Nephron progenitor cell (in vitro differentiated cells): ENCODE results near the gene GIMAP6.
"Not testable (repeated sequence)": the region's sequence is repeated elsewhere in the genome, so short reads cannot be mapped to it uniquely, and the experiment has no call there.

Experiments
- DNase-seq: peaks from one replicate; pipeline ENCODE4 v3.0.0; 2021
- H3K27ac Mint-ChIP-seq: 2 replicates; pipeline ENCODE4 v1.8.0; 2021; ENCODE audit warnings: mild to moderate bottlenecking, moderate library complexity, mixed read lengths
- H3K27me3 Mint-ChIP-seq: 2 replicates; pipeline ENCODE4 v1.8.0; 2021; ENCODE audit warnings: mild to moderate bottlenecking, low read depth, mixed read lengths; ENCODE audit not compliant: poor library complexity
- H3K36me3 Mint-ChIP-seq: 2 replicates; pipeline ENCODE4 v1.8.0; 2021; ENCODE audit warnings: low read depth, mixed read lengths
- H3K4me1 Mint-ChIP-seq: 2 replicates; pipeline ENCODE4 v1.8.0; 2021; ENCODE audit warnings: mixed read lengths
- H3K4me3 Mint-ChIP-seq: 2 replicates; pipeline ENCODE4 v1.8.0; 2021; ENCODE audit warnings: mild to moderate bottlenecking, moderate library complexity, mixed read lengths
- H3K9me3 Mint-ChIP-seq: 2 replicates; pipeline ENCODE4 v1.8.0; 2021; ENCODE audit warnings: mild to moderate bottlenecking, moderate library complexity, mixed read lengths
- CTCF ChIP-seq: fragments of 200-600 bp; sonication (generic); IDR thresholded peaks from 2 replicates; pipeline ENCODE4 v1.5.0; 2021; ENCODE audit warnings: antibody characterized with exemption

GIMAP6 gene

GRCh38 chr7:150587551-150587950, 44.6 kb downstream of the GIMAP6 start:
- no peak for TF ChIP-seq CTCF
- Mint-ChIP-seq H3K27me3 (peaks cover 16% of the 10 kb centered on the region), H3K4me1 (no peaks in the 10 kb centered on the region), H3K36me3 (no peaks in the 10 kb centered on the region), H3K4me3 (no peak overlapping the region), H3K9me3 (peaks cover 22% of the 10 kb centered on the region), H3K27ac (no peak overlapping the region)
- no peak for DNase-seq

- Mint-ChIP-seq H3K27ac (no peak overlapping the region), H3K9me3 (peaks cover 15% of the 10 kb centered on the region), H3K27me3 (peaks cover 15% of the 10 kb centered on the region), H3K4me1 (no peaks in the 10 kb centered on the region), H3K36me3 (no peaks in the 10 kb centered on the region), H3K4me3 (no peak overlapping the region)
- DNase-seq = no peak
- TF ChIP-seq CTCF = no peak
Measured at GRCh38 chr7:150586785-150587152, 45.4 kb downstream of the GIMAP6 start.

GRCh38 chr7:150586068-150586784, 46.0 kb downstream of the GIMAP6 start:
- Mint-ChIP-seq H3K4me1 (no peaks in the 10 kb centered on the region), H3K27me3 (peaks cover 13% of the 10 kb centered on the region), H3K27ac (no peak overlapping the region), H3K36me3 (no peaks in the 10 kb centered on the region), H3K4me3 (no peak overlapping the region), H3K9me3 (peaks cover 15% of the 10 kb centered on the region)
- DNase-seq = no peak
- no peak for TF ChIP-seq CTCF

GRCh38 chr7:150585199-150585598, 47.0 kb downstream of the GIMAP6 start:
- no peak for DNase-seq
- H3K4me1 Mint-ChIP-seq = no peaks in the 10 kb centered on the region
- H3K9me3 Mint-ChIP-seq = peaks cover 21% of the 10 kb centered on the region
- peaks cover 13% of the 10 kb centered on the region for H3K27me3 Mint-ChIP-seq
- no peak overlapping the region for H3K4me3 Mint-ChIP-seq
- H3K36me3 Mint-ChIP-seq = no peaks in the 10 kb centered on the region
- H3K27ac Mint-ChIP-seq = no peak overlapping the region
- TF ChIP-seq CTCF = no peak

- no peaks in the 10 kb centered on the region for H3K36me3 Mint-ChIP-seq
- peaks cover 42% of the 10 kb centered on the region for H3K9me3 Mint-ChIP-seq
- no peak for DNase-seq
- H3K27me3 Mint-ChIP-seq = peaks cover 10% of the 10 kb centered on the region
- no peak overlapping the region for H3K4me3 Mint-ChIP-seq
- TF ChIP-seq CTCF = no peak
- no peaks in the 10 kb centered on the region for H3K4me1 Mint-ChIP-seq
- H3K27ac Mint-ChIP-seq = no peak overlapping the region
Measured at GRCh38 chr7:150580638-150581394, 51.4 kb downstream of the GIMAP6 start.

- not testable (repeated sequence) for DNase-seq, H3K4me3 Mint-ChIP-seq, H3K27ac Mint-ChIP-seq, H3K36me3 Mint-ChIP-seq, H3K4me1 Mint-ChIP-seq
- Mint-ChIP-seq H3K9me3 (peaks cover 48% of the 10 kb centered on the region), H3K27me3 (peaks cover 10% of the 10 kb centered on the region)
Measured at GRCh38 chr7:150579979-150580637, 52.1 kb downstream of the GIMAP6 start.
